Nephron progenitor cell (in vitro differentiated cells): Measurements from ENCODE around the gene TMTC2.

ENCODE experiments used
- DNase-seq: peaks from one replicate; pipeline ENCODE4 v3.0.0; 2021
- H3K27ac Mint-ChIP-seq: 2 replicates; pipeline ENCODE4 v1.8.0; 2021; ENCODE audit warnings: mild to moderate bottlenecking, moderate library complexity, mixed read lengths
- H3K27me3 Mint-ChIP-seq: 2 replicates; pipeline ENCODE4 v1.8.0; 2021; ENCODE audit warnings: mild to moderate bottlenecking, low read depth, mixed read lengths; ENCODE audit not compliant: poor library complexity
- H3K36me3 Mint-ChIP-seq: 2 replicates; pipeline ENCODE4 v1.8.0; 2021; ENCODE audit warnings: low read depth, mixed read lengths
- H3K4me1 Mint-ChIP-seq: 2 replicates; pipeline ENCODE4 v1.8.0; 2021; ENCODE audit warnings: mixed read lengths
- H3K4me3 Mint-ChIP-seq: 2 replicates; pipeline ENCODE4 v1.8.0; 2021; ENCODE audit warnings: mild to moderate bottlenecking, moderate library complexity, mixed read lengths
- H3K9me3 Mint-ChIP-seq: 2 replicates; pipeline ENCODE4 v1.8.0; 2021; ENCODE audit warnings: mild to moderate bottlenecking, moderate library complexity, mixed read lengths
- CTCF ChIP-seq: fragments of 200-600 bp; sonication (generic); IDR thresholded peaks from 2 replicates; pipeline ENCODE4 v1.5.0; 2021; ENCODE audit warnings: antibody characterized with exemption

Gene TMTC2

DNA sequence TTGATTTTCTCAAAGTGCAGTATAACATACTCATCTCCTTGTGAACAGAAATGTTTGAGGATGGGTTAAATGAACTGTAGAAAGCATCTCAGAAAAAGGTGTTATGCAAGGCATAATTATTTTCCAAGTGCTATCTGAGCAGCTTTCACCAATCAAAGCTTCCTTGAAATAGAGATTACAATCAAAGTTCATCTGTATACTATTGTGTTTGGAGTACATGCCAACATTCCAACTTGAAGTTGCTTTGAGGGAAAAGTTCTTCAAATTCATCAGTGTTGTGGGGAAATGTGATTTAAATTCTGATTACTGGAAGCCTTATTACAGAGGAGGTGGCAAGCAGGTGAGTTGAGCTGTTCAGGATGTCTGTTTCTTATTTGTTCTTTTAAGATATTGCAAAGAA is 68.2 kb downstream of the TMTC2 start:
- Mint-ChIP-seq H3K4me3 (no peak overlapping the region), H3K4me1 (peaks cover 29% of the 10 kb centered on the region), H3K36me3 (peaks cover 10% of the 10 kb centered on the region), H3K27me3 (no peaks in the 10 kb centered on the region), H3K9me3 (peaks cover 8% of the 10 kb centered on the region), H3K27ac (no peak overlapping the region)
- no peak for TF ChIP-seq CTCF
- no peak for DNase-seq

GRCh38 chr12:82756303-82756702 is 69.6 kb downstream of the TMTC2 start:
- no peaks in the 10 kb centered on the region for H3K36me3 Mint-ChIP-seq
- peaks cover 43% of the 10 kb centered on the region for H3K4me1 Mint-ChIP-seq
- TF ChIP-seq CTCF = no peak
- no peak overlapping the region for H3K27ac Mint-ChIP-seq
- H3K4me3 Mint-ChIP-seq = no peak overlapping the region
- no peaks in the 10 kb centered on the region for H3K9me3 Mint-ChIP-seq
- DNase-seq = no peak
- H3K27me3 Mint-ChIP-seq = no peaks in the 10 kb centered on the region

GRCh38 chr12:82757059-82757458 is 70.4 kb downstream of the TMTC2 start:
- DNase-seq = no peak
- H3K36me3 Mint-ChIP-seq = peaks cover under 1% of the 10 kb centered on the region
- no peak for TF ChIP-seq CTCF
- no peaks in the 10 kb centered on the region for H3K27me3 Mint-ChIP-seq
- H3K9me3 Mint-ChIP-seq = no peaks in the 10 kb centered on the region
- H3K4me3 Mint-ChIP-seq = no peak overlapping the region
- no peak overlapping the region for H3K27ac Mint-ChIP-seq
- peaks cover 46% of the 10 kb centered on the region for H3K4me1 Mint-ChIP-seq

- H3K27ac Mint-ChIP-seq = no peak overlapping the region
- no peak overlapping the region for H3K4me3 Mint-ChIP-seq
- TF ChIP-seq CTCF = no peak
- peaks cover 44% of the 10 kb centered on the region for H3K4me1 Mint-ChIP-seq
- no peaks in the 10 kb centered on the region for H3K9me3 Mint-ChIP-seq
- DNase-seq = no peak
- H3K36me3 Mint-ChIP-seq = peaks cover 4% of the 10 kb centered on the region
- H3K27me3 Mint-ChIP-seq = no peaks in the 10 kb centered on the region
Measured at GRCh38 chr12:82757656-82758055, 71.0 kb downstream of the TMTC2 start.

- Mint-ChIP-seq H3K4me3 (no peak overlapping the region), H3K27ac (no peak overlapping the region)
- DNase-seq = no peak
Measured at GRCh38 chr12:82758749-82759330, 72.1 kb downstream of the TMTC2 start.

More at GRCh38 chr12:82758749-82759330, 72.1 kb downstream of the TMTC2 start:
- Mint-ChIP-seq H3K27me3 (no peaks in the 10 kb centered on the region), H3K4me1 (peaks cover 32% of the 10 kb centered on the region), H3K9me3 (no peaks in the 10 kb centered on the region), H3K36me3 (peaks cover 4% of the 10 kb centered on the region)
- no peak for TF ChIP-seq CTCF
